Measurements from ENCODE around the gene ELK3. TPM values are rescaled to one million over a fixed set of nuclear protein-coding genes. Genes with fewer than 3 reads are reported as not detected.

Gene ELK3
- total RNA-seq, 3 donors from 2014 or later (not counting 1 experiment from before 2014, with no cell fraction given): 17.8 to 28.8 (median 20.9) TPM

- H3K36me3 ChIP-seq (ENCODE audit: control insufficient read depth, insufficient read depth, low read length): peaks cover 31% of the 10 kb centered on the region
- H3K4me1 Mint-ChIP-seq: peaks cover 44 to 59% of the 10 kb centered on the region in 2 donors
- peak overlapping the region; percentile 74 to 83 for H3K27ac Mint-ChIP-seq
- no peaks in the 10 kb centered on the region for H3K9me3 Mint-ChIP-seq
- H3K27ac ChIP-seq (ENCODE audit: low read length): no peak overlapping the region
- peaks cover 6% of the 10 kb centered on the region for H3K36me3 Mint-ChIP-seq
- H3K4me3 Mint-ChIP-seq: no peak overlapping the region
- no peaks in the 10 kb centered on the region for H3K9me3 ChIP-seq (ENCODE audit: control insufficient read depth, insufficient read depth, low read length)
- H3K27me3 ChIP-seq (ENCODE audit: control insufficient read depth, insufficient read depth, low read length): no peaks in the 10 kb centered on the region
- no peak for TF ChIP-seq CTCF (IDR thresholded peaks at IDR 0.05)
- ATAC-seq (peak in 2 of 3 donors; percentile 15 to 17), DNase-seq (no peak)
- intact Hi-C loops (cut with micrococcal nuclease): no loop called here
- peaks cover 19% of the 10 kb centered on the region for H3K4me1 ChIP-seq (ENCODE audit: control insufficient read depth, insufficient read depth, low read length)
- H3K4me3 ChIP-seq (ENCODE audit: low read length): no peak overlapping the region
- no peaks in the 10 kb centered on the region for H3K27me3 Mint-ChIP-seq (ENCODE audit: low read depth in 2 of 2)
- WGBS (ENCODE audit: insufficient coverage): 86% methylated on average over 16 of the region's 16 CpGs
Measured at GRCh38 chr12:96249196-96250118, 55.3 kb downstream of the ELK3 start.

- Histone ChIP-seq H3K27ac (ENCODE audit: low read length) (no peak overlapping the region), H3K36me3 (ENCODE audit: control insufficient read depth, insufficient read depth, low read length) (peaks cover 31% of the 10 kb centered on the region), H3K27me3 (ENCODE audit: control insufficient read depth, insufficient read depth, low read length) (no peaks in the 10 kb centered on the region), H3K4me1 (ENCODE audit: control insufficient read depth, insufficient read depth, low read length) (peaks cover 19% of the 10 kb centered on the region), H3K9me3 (ENCODE audit: control insufficient read depth, insufficient read depth, low read length) (no peaks in the 10 kb centered on the region), H3K4me3 (ENCODE audit: low read length) (no peak overlapping the region)
- ATAC-seq: no peak
- peaks cover 6% of the 10 kb centered on the region for H3K36me3 Mint-ChIP-seq
- no peaks in the 10 kb centered on the region for H3K9me3 Mint-ChIP-seq
- 81% methylated on average over 5 of the region's 7 CpGs for WGBS (ENCODE audit: insufficient coverage)
- H3K4me1 Mint-ChIP-seq: peaks cover 44 to 55% of the 10 kb centered on the region in 2 donors
- H3K27ac Mint-ChIP-seq: peak overlapping the region; percentile 74 to 83
- intact Hi-C loops (cut with micrococcal nuclease): no loop called here
- no peak overlapping the region for H3K4me3 Mint-ChIP-seq
- H3K27me3 Mint-ChIP-seq (ENCODE audit: low read depth in 2 of 2): no peaks in the 10 kb centered on the region
- TF ChIP-seq CTCF (IDR thresholded peaks at IDR 0.05): no peak
- no peak for DNase-seq
Measured at GRCh38 chr12:96250119-96250685, 56.0 kb downstream of the ELK3 start.

GRCh38 chr12:96255077-96255476 is 60.9 kb downstream of the ELK3 start:
- DNase-seq (no peak), ATAC-seq (no peak)
- Mint-ChIP-seq H3K9me3 (no peaks in the 10 kb centered on the region), H3K27me3 (ENCODE audit: low read depth in 2 of 2) (no peaks in the 10 kb centered on the region), H3K36me3 (peaks cover 6% of the 10 kb centered on the region), H3K4me3 (no peak overlapping the region), H3K4me1 (peaks cover 30 to 32% of the 10 kb centered on the region in 2 donors), H3K27ac (no peak overlapping the region)
- intact Hi-C loops (cut with micrococcal nuclease): no loop called here
- 95% methylated on average over 8 of the region's 8 CpGs for WGBS (ENCODE audit: insufficient coverage)
- no peak for TF ChIP-seq CTCF (IDR thresholded peaks at IDR 0.05)
- Histone ChIP-seq H3K4me3 (ENCODE audit: low read length) (no peak overlapping the region), H3K4me1 (ENCODE audit: control insufficient read depth, insufficient read depth, low read length) (peaks cover 22% of the 10 kb centered on the region), H3K36me3 (ENCODE audit: control insufficient read depth, insufficient read depth, low read length) (peaks cover 15% of the 10 kb centered on the region), H3K27me3 (ENCODE audit: control insufficient read depth, insufficient read depth, low read length) (no peaks in the 10 kb centered on the region), H3K27ac (ENCODE audit: low read length) (no peak overlapping the region), H3K9me3 (ENCODE audit: control insufficient read depth, insufficient read depth, low read length) (no peaks in the 10 kb centered on the region)

Data from natural killer cell (primary cell).